Measurements from ENCODE around the gene FAM83E.

FAM83E gene

GRCh38 chr19:48646001-48646721 lies 31.3 kb upstream of the FAM83E start, which contains the start of gene CA11:
TSS of gene CA11 (minus strand) at chr19:48646187. CDS start at chr19:48645632, 555 bp downstream.
- peak within 1 kb of the TSS; percentile 58 for H3K4me3 ChIP-seq (ENCODE audit: low read depth, low read length)
- TF ChIP-seq CTCF (IDR thresholded peaks at IDR 0.05; ENCODE audit: low read depth, low read length): peak; percentile 90

GRCh38 chr19:48645620-48646000 lies 30.7 kb upstream of the FAM83E start:
- no peak overlapping the region for H3K4me3 ChIP-seq (ENCODE audit: low read depth, low read length)
- TF ChIP-seq CTCF (IDR thresholded peaks at IDR 0.05; ENCODE audit: low read depth, low read length): no peak

- TF ChIP-seq CTCF (IDR thresholded peaks at IDR 0.05; ENCODE audit: low read depth, low read length): no peak
- no peak overlapping the region for H3K4me3 ChIP-seq (ENCODE audit: low read depth, low read length)
Measured at GRCh38 chr19:48644839-48645619, 30.2 kb upstream of the FAM83E start.

- no peak for TF ChIP-seq CTCF (IDR thresholded peaks at IDR 0.05; ENCODE audit: low read depth, low read length)
- H3K4me3 ChIP-seq (ENCODE audit: low read depth, low read length): no peak overlapping the region
Measured at GRCh38 chr19:48644355-48644754, 29.5 kb upstream of the FAM83E start.

- no peak overlapping the region for H3K4me3 ChIP-seq (ENCODE audit: low read depth, low read length)
- no peak for TF ChIP-seq CTCF (IDR thresholded peaks at IDR 0.05; ENCODE audit: low read depth, low read length)
Measured at GRCh38 chr19:48642862-48643261, 28.0 kb upstream of the FAM83E start.

- no peak for TF ChIP-seq CTCF (IDR thresholded peaks at IDR 0.05; ENCODE audit: low read depth, low read length)
Measured at GRCh38 chr19:48641850-48642249, 27.0 kb upstream of the FAM83E start.

More at GRCh38 chr19:48641850-48642249, 27.0 kb upstream of the FAM83E start:
- H3K4me3 ChIP-seq (ENCODE audit: low read depth, low read length): no peak overlapping the region

Data from WI38 (cell line).